Fibroblast of upper back skin (primary cell): ENCODE data around the gene UVRAG.
"Not testable (repeated sequence)": the region's sequence is repeated elsewhere in the genome, so short reads cannot be mapped to it uniquely, and the experiment has no call there.

Experiments used
- DNase-seq: peaks from one replicate; pipeline ENCODE4 v3.0.0-alpha.2; 2013

The UVRAG gene

DNA sequence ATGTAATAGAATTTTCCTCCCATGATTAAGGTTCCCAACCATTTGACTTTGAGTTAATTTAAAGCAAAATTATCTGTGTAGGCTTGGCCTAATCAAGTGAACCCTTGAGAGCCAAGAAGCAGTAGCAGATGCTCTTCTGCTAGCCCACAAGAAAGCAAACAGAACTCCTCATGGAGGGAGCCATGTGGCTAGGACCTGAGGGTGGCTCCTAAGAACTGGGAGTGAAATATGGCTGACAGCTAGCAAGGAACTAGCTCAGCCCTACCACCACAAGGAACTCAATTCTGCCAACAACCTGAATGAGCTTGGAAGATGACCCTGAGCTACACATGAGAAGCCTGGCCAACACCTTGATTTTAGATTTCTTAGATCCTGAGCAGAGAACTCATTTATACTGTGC lies 223.6 kb downstream of the UVRAG start:
- no peak for DNase-seq

DNA sequence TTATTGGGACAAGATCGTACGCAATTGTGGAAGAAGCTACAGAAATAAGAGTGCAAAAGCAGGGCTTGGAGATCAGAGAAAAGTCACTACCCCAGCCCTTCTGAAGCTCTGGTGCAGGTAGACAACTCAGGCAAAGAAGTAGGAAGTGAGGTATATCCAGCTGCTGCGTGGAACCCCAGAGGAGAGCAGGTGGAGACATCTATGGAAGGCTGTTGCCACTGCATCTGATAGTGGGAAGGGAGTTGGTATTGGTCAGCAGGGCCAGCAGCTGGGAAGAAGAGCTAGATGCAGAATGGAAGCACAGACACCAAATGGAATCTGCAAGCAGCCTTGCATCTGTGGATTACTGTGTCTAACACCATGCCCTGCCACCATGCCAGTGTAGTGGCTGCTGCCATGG lies 226.2 kb downstream of the UVRAG start:
- no peak for DNase-seq

DNA sequence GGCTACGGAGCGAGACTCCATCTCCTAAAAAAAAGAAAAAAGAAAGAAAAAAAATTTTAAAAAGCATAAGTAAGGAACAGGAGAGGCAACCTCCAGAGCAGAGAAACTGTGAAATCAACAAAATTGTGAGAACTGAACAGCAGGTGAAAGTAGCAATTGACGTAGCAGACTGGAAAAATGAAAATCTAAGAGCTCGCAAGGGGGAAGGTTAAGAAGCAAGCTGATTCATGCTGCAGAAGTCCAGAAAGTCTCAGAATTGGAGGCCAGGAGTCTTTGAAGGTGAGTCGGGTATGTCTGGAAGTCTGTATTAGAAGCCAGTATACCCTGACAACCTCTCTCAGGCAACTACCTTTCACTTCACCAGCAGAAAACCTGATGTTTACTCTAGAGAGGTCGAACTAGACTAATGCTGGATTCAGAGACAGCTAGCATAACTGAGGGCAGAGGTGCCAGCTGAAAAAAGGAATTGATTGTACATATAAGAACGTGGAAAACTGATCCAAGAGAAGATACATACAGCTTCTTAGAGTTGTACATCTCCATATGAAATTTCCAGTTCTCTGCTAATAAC lies 229.8 kb downstream of the UVRAG start:
- no peak for DNase-seq

DNA sequence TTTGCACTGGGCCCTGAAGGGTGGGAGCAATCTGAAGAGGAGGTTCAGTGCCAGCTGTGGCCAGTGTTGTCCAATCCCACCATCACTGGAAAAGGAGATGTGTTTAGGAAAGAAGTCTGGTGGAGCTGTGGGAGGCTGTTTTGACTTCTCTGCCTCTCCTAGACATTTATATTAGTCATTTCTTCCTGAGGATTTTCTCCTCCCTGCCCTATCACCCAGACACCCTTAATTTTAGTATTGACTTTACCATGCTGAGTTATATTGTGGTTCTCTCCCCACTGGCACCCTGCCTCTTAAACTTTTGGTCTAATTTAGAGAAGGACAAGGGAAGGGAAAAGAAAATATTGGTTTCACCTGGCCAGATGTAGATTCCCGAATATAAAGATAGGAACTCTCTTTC lies 232.2 kb downstream of the UVRAG start:
- no peak for DNase-seq

DNA sequence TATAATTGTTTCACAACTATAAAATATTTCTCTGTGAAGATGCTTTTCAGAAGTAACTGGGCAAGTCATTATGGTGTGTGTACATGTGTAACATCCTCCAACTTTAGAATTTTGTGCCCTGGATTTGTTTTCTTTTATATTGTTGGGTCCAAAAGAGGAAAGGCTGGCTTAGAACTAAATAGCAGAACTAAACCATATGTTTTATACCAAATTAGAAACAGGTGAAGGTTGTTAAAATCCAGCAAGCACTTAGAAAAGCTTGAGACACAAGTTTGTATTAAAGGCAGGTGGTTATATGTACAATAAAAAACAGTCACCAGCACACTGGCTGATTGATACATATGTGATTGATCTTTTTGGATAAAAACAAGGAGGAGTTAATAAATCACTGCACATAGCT lies 232.8 kb downstream of the UVRAG start:
- no peak for DNase-seq

DNA sequence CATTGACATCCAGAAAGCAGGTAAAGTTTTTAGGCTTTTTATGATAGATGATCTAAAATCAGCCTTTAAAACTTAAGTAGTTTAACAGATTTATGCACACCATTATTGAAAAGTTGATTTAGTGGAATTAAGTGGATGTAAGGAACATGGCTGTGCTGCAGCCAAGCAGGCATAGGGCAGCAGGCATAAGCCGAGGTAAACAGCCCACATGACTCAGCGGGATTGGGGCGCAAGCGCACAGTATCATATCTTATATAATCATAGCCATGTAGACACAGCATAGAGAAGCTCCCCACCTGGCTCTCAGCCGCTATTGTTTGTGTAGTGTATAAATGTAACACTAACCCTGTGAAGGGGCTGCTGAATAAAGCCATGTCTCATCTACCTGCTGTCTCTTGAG lies 233.8 kb downstream of the UVRAG start:
- no peak for DNase-seq

DNA sequence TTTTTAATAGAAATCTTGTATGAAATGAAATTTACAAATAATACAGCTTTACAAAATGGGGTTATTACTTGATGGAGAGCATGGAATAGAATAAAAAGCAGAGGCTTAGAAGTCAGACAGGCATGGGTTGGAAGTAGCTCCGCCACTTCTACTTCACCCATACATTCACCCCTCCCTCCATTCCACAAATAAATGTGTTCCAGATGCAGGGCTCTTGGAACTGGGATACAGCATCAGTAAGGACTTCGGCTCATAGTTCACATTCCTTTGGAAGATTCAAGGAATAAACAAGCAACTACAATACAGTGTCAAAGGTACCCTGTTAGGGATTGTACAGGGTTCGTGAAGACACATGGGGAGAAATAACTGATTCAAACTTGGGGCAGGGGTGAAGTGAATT lies 234.5 kb downstream of the UVRAG start:
- DNase-seq, result peak; percentile 75

DNA sequence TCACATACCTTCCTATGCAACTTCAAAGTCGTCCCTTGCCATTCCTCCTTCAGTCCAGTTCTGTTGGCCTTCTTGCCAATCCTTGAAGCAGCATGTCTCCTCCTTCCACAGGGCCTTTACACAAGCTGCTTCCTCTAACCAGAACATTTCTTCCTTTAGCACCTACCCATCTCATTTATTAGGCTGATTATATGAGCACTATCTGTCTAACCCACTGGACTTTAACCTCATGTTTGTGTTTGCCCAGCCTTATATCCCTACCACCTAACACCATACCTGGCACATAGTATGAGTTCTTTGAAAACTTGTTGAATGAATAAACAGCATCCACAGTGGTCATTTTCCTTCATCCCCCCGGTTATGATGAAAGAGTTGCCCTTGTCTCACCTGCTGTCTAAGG lies 236.9 kb downstream of the UVRAG start:
- DNase-seq, result no peak

DNA sequence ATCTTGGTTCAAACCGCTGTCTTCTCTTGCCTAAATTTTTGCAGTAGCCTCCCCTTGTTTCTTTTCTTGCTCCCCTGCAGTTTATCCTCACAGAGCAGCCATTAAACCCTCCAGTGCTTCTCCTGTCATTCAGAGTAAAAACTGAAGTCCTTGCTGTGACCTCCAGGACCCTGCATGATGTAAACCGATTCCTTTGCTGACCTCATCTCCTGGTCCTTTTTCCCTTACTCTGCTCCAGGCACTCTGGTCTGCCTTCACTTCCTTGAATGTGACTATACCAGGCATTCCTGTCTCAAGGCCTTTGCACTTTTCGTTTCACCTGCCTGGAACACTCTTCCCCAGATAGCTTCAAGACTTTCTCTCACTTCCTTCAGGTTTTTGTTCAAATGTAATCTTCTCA lies 239.3 kb downstream of the UVRAG start:
- no peak for DNase-seq

DNA sequence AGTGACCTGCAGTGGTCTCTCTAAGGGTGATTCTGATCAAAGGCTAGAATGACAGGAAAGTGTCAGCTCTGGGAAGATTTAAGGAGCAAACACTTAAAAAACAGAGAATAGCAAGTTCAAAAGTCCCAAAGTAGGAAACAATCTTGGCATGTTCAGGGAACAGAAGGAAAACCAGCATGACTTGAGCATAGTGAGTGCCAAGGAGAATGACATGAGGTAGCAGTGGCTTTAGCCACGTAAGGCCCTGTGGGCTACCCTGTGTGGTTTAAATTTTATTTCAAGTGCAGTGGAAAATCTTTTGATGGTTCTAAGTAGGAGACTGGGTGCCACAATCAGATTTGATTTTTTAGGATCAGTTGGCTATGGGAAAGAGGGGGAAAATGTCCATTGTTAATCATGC lies 241.9 kb downstream of the UVRAG start:
- no peak for DNase-seq

DNA sequence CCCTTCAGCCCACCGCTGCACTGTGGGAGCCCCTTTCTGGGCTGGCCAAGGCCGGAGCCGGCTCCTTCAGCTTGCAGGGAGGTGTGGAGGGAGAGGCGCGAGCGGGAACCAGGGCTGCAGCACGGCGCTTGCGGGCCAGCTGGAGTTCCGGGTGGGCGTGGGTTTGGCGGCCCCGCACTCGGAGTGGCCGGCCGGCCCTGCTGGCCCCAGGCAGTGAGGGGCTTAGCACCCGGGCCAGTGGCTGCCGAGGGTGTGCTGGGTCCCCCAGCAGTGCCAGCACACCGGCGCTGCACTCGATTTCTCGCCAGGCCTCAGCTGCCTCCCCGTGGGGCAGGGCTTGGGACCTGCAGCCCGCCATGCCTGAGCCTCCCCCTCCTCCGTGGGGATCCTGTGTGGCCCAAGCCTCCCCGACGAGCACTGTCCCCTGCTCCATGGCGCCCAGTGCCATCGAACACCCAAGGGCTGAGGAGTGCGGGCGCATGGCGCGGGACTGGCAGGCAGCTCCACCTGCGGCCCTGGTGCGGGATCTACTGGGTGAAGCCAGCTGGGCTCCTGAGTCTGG lies 245.5 kb downstream of the UVRAG start:
- not testable (repeated sequence) for DNase-seq

DNA sequence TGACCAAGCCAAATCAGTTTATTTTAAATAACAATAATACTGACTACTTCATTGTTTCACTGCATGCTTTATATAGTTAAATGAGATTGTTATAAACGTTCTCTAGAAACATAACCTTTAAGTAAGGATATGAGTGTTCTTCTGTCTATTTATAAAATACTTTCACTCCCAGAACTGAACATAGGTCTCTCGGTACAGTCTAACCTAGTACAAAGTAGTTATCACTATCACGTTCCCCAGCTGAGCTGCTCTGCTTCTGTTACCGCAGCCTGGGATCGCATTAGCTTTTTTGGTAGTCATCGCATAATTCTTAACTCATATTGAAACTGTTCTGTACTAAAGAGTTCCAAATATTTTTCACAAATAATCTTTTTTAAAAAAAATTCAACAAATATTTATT lies 247.7 kb downstream of the UVRAG start:
- DNase-seq, result no peak

DNA sequence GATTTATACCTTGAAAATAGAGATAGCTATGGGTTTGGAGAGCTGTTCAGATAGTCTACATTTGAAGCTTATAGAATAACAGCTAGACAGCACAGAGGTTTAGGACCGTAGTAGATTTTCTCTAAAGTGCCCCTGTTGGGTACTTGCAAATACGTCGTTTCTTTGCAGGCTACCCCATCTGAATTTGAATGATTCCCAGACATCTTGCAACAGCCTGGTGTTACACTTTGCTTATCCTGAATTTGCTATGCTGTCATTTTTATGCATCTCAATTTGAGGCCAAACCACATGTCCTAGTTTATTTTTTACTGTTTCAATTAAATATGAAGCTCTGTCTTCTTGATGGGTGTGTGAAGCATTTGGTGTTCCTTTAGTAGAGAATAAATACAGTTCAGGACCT lies 249.2 kb downstream of the UVRAG start:
- no peak for DNase-seq

DNA sequence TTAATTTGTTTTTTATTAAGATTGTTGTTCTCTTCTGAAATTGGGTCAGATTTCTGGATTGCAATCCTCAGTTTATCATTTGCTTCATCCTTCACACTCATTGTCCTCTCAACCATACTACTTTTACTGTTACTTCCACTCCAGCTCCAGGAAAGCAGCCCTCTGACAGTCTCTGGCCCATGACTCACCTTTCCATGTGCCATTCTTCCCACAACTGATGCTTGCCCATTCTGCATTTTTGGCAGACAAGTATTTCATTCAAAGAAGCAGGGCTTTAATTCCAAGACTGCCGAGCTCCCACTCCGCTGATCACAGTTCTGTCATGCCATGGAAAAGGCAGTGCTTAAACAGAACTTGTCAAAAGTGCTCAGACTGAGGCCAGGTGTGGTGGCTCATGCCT lies 252.1 kb downstream of the UVRAG start:
- DNase-seq, result peak; percentile 19

DNA sequence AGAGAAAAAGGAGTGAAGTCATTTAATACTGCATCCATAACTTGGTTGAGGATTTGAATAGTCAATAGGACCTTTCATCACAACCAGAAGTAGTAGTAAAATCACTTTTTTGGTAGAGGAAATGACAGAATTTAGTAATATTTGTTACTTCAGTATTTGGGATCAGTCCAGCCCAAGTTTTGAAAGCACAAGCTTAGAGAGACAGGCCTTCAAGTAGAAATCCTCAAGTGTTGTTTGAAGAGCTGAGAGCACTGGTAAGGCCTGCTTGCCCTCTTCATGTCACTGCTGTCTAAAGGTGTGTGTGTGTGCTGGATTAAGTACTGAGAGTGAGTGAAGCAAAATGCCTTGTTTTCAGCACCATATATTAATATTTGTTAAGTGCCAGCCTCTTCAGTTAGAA lies 254.0 kb downstream of the UVRAG start:
- DNase-seq, result no peak

DNA sequence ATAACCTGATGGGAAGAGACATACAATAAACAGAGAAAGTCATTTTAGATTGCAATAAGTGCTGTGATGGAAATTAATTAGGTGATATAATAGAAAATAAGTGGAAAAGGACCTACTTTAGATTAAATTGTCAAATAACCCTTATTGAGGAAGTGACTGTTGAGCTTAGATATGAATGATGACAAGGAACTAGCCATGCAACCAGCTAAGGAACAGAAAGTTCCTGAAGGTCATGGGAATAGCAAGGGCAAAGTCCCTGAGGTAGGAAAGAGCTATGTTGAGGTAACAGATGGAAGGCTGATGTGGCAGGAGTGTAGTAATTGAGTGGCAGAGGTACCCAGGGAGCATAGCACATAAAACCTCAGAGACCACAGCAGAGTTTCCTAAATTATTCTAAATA lies 256.1 kb downstream of the UVRAG start:
- DNase-seq, result no peak

DNA sequence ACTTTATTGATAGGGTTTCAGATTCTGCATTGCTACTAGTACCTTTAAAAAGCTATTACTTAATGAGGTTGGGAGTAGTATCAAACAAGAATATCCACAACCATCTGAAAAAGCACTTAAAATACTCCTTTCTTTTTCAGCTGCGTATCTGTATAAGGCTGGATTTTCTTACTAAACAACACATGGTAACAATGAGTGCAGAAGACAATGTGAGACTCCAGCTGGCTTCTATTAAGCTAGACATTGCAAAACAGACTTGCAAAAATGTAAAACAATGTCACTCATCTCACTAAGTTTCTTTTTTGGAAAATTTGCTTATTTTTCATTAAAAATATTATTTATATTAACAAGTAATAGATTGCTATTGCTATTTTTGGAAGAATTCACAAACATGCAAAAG lies 258.7 kb downstream of the UVRAG start:
- peak; percentile 80 for DNase-seq

DNA sequence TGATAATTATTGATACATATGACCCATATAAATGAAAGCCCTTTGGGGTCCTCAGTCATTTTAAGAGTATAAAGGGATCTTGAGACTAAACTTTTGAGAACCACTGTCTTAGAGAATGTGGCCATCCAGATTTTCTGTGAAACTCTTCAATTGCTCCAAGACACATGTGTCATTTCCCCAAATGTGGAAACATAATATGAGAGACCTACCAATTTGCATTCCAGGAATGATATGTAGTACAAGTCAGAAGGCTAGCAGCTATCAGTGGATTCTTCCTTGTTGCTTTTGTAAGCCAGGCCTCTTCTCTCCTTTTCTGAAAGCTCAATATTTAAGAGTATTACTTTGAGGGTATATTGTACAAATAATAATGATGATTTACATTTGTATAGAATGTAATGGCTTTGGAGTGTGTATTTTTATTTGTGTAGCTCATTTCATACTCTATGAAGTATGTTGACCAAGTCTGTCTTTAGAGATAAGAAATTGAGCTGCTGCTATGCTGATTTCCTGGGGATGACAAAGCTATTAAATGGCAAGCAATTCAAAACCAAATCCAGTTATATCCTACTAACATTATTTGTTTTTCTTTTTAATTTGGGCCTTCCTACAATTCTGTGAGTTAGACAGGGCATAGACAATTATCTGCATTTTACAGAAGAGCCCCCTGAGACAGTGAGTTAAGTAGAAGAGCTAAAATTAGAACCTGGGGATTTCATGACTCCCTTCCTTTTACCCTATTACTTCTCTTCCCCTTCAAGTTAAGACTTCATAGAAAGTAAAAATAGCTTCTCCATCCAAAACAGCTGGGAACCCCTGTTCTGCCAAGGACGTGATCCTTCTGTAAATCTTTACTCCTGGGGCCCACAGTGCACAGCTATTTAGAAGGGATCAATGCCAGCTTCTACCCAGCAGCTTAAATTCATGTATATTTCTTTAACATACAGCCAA lies 259.4 kb downstream of the UVRAG start:
- peak; percentile 74 for DNase-seq

DNA sequence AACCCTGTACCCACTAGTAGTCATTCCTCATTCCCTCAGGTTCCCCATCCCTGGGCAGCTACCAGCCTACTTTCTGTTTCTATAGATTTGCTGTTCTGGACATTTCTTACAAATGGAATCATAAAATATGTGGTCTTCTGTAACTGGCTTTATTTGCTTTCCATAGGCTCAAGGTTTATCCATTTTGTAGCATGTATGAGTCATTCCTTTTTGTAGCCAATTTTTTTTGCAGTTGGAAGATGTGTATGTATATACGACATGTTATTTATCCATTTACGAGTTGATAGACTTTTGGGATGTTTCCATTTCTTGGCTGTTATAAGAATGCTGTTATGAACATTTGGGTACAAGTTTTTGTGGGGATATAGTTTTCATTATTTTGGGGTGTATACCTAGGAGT lies 260.7 kb downstream of the UVRAG start:
- peak; percentile 57 for DNase-seq

DNA sequence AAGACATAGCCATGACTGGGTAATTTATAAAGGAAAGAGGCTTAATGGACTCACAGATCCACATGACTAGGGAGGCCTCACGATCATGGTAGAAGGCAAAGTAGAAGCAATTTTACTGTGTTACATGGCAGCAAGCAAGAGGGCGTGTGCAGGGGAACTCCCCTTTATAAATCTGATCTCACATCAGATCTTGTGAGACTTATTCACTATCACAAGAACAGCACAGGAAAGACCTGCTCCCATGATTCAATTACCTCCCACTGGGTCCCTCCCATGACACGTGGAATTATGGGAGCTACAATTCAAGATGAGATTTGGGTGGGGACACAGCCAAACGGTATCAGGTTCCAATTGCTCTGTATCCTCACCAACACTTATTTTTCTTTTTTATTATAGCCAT lies 261.2 kb downstream of the UVRAG start:
- not testable (repeated sequence) for DNase-seq

DNA sequence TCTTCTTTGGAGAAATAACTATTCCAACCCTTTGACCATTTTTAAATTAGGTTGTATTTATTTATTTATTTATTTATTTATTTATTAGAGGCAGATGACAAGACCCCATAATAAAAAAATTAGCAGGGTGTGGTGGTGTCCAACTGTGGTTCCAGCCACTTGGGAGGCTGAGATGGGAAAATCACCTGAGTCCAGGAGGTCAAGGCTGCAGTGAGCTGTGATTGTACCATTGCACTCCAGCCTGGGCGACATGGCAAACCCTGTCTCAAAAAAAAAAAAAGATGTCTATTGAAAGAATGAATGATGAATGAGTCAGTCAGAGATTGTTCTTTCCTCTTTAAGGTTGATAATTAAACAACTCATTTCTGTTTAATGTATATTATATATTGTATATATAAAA lies 261.7 kb downstream of the UVRAG start:
- no peak for DNase-seq

DNA sequence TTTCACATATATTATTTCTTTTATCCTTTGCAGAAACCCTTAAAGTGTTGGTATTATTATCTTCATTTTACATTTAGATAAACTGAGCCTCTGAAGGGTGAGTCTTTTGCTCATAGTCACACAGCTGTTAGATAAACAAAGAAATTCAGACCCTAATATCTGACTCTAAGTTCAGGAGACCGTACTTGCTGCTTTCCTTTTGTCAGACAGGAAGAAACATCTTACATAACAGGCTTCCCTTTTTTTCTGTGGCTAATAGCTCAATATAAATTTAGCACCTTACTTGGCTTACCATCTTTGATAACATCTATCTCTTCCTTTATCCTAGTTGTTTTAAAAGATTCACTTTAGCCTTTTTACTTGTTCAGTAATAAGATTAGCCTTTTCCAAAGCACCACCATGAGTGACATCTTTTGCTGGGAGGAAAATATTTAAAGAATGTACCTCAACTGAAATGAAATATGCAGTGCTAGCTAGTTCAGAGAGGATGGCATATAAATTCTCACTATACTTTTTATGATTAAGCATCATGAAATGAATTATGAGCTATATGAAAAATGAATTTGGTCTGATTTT lies 262.7 kb downstream of the UVRAG start:
- peak; percentile 47 for DNase-seq

DNA sequence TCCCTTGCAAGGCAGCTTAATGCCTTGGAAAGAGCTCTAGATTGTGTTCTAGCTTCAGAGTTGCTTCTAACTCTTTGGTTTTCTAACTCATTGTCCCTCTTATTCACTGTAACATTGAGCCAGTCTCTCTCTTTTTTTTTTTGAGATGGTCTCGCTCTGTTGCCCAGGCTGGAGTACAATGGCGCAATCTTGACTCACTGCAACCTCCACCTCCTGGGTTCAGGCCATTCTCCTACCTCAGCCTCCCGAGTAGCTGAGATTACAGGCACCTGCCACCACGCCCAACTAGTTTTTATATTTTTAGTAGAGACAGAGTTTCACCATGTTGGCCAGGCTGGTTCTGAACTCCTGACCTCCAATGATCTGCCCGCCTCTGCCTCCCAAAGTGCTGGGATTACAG lies 266.1 kb downstream of the UVRAG start:
- not testable (repeated sequence) for DNase-seq
